ENCODE data around the gene RAB4B.

DNA sequence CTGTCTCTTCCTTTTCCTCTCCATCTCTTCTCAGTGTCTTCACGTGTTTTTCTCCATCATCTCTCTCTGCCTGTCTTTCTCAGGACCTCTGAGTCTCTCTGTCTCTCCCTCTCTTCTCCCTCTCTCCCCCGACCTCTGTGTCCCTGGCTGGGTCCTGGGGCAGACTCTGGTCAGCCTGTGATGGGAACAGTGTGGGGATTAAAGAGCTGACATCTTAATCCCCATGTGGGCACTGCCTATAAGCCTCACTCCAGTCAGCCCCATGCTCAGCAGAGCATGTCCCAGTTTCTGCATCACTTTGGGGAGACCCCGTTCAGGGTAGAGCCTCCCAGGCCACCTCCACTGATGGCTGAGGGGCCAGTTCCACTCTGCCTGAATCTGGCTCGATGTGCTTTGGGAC lies 37.2 kb downstream of the RAB4B start:
- TF ChIP-seq ZNF558 (tag by site-specific recombination; IDR thresholded peaks at IDR 0.05) (no peak), ZNF174 (tag by site-specific recombination; IDR thresholded peaks at IDR 0.05) (no peak)
- TF ChIP-seq, protein P1, sequence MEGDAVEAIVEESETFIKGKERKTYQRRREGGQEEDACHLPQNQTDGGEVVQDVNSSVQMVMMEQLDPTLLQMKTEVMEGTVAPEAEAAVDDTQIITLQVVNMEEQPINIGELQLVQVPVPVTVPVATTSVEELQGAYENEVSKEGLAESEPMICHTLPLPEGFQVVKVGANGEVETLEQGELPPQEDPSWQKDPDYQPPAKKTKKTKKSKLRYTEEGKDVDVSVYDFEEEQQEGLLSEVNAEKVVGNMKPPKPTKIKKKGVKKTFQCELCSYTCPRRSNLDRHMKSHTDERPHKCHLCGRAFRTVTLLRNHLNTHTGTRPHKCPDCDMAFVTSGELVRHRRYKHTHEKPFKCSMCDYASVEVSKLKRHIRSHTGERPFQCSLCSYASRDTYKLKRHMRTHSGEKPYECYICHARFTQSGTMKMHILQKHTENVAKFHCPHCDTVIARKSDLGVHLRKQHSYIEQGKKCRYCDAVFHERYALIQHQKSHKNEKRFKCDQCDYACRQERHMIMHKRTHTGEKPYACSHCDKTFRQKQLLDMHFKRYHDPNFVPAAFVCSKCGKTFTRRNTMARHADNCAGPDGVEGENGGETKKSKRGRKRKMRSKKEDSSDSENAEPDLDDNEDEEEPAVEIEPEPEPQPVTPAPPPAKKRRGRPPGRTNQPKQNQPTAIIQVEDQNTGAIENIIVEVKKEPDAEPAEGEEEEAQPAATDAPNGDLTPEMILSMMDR (tag by site-specific recombination; IDR thresholded peaks at IDR 0.05): no peak
